Measurements from ENCODE around the gene COL6A5. TPM values are rescaled to one million over a fixed set of nuclear protein-coding genes. Genes with fewer than 3 reads are reported as not detected.

Gene COL6A5
- total and polyA plus RNA-seq, 10 donors: 0.07 to 0.15 TPM; not detected in 8

- TF ChIP-seq POLR2AphosphoS5 (IDR thresholded peaks at IDR 0.05) (no peak), POLR2A (IDR thresholded peaks at IDR 0.05) (no peak)
- TF ChIP-seq, protein P1, sequence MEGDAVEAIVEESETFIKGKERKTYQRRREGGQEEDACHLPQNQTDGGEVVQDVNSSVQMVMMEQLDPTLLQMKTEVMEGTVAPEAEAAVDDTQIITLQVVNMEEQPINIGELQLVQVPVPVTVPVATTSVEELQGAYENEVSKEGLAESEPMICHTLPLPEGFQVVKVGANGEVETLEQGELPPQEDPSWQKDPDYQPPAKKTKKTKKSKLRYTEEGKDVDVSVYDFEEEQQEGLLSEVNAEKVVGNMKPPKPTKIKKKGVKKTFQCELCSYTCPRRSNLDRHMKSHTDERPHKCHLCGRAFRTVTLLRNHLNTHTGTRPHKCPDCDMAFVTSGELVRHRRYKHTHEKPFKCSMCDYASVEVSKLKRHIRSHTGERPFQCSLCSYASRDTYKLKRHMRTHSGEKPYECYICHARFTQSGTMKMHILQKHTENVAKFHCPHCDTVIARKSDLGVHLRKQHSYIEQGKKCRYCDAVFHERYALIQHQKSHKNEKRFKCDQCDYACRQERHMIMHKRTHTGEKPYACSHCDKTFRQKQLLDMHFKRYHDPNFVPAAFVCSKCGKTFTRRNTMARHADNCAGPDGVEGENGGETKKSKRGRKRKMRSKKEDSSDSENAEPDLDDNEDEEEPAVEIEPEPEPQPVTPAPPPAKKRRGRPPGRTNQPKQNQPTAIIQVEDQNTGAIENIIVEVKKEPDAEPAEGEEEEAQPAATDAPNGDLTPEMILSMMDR (IDR thresholded peaks at IDR 0.05 in 8 of 11, conservative IDR thresholded peaks at IDR 0.05 in 3 of 11): no peak
- DNase-seq: no peak
- no peaks in the 10 kb centered on the region for H3K27me3 ChIP-seq (replicated peaks in 1 of 7)
- WGBS, 5 donors: 82 to 90% (median 87%) methylated on average over 6 of the region's 6 CpGs
- intact Hi-C loops (cut with DNase I; ENCODE audit: low total_unique reads): no loop called here
- H3K4me3 ChIP-seq: no peak overlapping the region
- no peaks in the 10 kb centered on the region for H3K9me3 ChIP-seq
- H3K27ac ChIP-seq: no peak overlapping the region
- H3K36me3 ChIP-seq: no peaks in the 10 kb centered on the region
- no peaks in the 10 kb centered on the region for H3K4me1 ChIP-seq
Measured at GRCh38 chr3:130379274-130379673, 33.8 kb downstream of the COL6A5 start.

DNA sequence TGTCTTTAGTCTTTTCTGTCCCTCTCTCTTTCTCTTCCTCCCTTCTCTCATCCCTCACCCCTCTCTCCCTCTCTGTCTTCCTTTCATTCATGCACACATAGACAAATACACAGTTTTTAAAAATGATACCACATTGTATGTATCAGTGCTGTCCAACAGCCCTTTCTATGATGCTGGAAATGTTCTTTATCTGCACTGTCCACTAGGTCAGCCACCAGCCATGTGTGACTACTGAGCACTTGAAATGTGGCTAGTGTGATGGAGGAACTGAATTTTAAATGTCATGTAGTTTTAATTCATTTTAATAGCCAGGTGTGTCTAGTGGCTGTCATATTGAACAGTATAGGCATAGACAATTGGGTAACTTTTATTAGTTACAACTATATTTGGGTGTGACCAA is 34.9 kb downstream of the COL6A5 start:
- H3K27me3 ChIP-seq (replicated peaks in 1 of 7): no peaks in the 10 kb centered on the region
- intact Hi-C loops (cut with DNase I; ENCODE audit: low total_unique reads): no loop called here
- DNase-seq: no peak
- no peaks in the 10 kb centered on the region for H3K4me1 ChIP-seq
- no peaks in the 10 kb centered on the region for H3K9me3 ChIP-seq
- no peak overlapping the region for H3K4me3 ChIP-seq
- no peak for TF ChIP-seq POLR2AphosphoS5 (IDR thresholded peaks at IDR 0.05)
- TF ChIP-seq POLR2A (IDR thresholded peaks at IDR 0.05): no peak
- TF ChIP-seq, protein P1 (IDR thresholded peaks at IDR 0.05 in 8 of 11, conservative IDR thresholded peaks at IDR 0.05 in 3 of 11): no peak
- no peak overlapping the region for H3K27ac ChIP-seq
- H3K36me3 ChIP-seq: no peaks in the 10 kb centered on the region

- no peak for DNase-seq
- Histone ChIP-seq H3K4me3 (no peak overlapping the region), H3K27ac (no peak overlapping the region), H3K4me1 (no peaks in the 10 kb centered on the region), H3K27me3 (replicated peaks in 1 of 7) (no peaks in the 10 kb centered on the region), H3K9me3 (no peaks in the 10 kb centered on the region), H3K36me3 (no peaks in the 10 kb centered on the region)
- TF ChIP-seq, protein P1 (IDR thresholded peaks at IDR 0.05 in 8 of 11, conservative IDR thresholded peaks at IDR 0.05 in 3 of 11): no peak
- TF ChIP-seq POLR2AphosphoS5 (IDR thresholded peaks at IDR 0.05) (no peak), POLR2A (IDR thresholded peaks at IDR 0.05) (no peak)
- 66 to 84% (median 75%) methylated on average over 3 of the region's 3 CpGs for WGBS, 5 donors
- intact Hi-C loops (cut with DNase I; ENCODE audit: low total_unique reads): no loop called here
Measured at GRCh38 chr3:130383424-130383823, 38.0 kb downstream of the COL6A5 start.

DNA sequence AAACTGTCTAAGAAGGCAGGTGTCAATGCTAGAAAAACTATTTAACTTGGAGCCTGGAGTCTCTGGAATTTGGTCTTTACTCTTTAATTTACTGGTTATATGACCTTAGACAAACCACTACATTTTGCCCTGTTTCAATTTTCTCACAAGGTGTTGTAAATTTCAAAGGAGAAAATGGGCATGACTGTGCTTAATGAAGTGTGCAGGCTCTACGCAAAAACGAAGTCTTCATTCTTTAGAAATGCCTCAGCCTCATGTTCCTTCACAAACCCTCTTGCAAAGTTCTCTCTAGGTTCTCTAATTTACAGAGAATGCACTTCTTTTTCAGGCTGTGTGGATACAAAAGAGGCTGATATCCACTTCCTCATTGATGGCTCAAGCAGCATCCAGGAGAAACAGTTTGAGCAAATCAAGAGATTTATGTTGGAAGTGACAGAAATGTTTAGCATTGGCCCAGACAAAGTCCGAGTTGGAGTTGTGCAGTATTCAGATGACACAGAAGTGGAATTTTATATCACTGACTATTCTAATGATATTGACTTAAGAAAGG is 39.1 kb downstream of the COL6A5 start:
- Histone ChIP-seq H3K9me3 (no peaks in the 10 kb centered on the region), H3K36me3 (no peaks in the 10 kb centered on the region), H3K27ac (no peak overlapping the region), H3K4me1 (no peaks in the 10 kb centered on the region), H3K4me3 (no peak overlapping the region), H3K27me3 (replicated peaks in 1 of 7) (no peaks in the 10 kb centered on the region)
- TF ChIP-seq POLR2AphosphoS5 (IDR thresholded peaks at IDR 0.05): no peak
- TF ChIP-seq POLR2A (IDR thresholded peaks at IDR 0.05): no peak
- TF ChIP-seq, protein P1 (IDR thresholded peaks at IDR 0.05 in 8 of 11, conservative IDR thresholded peaks at IDR 0.05 in 3 of 11): no peak
- intact Hi-C loops (cut with DNase I; ENCODE audit: low total_unique reads): no loop called here
- WGBS, 5 donors: 60 to 93% (median 82%) methylated on average over 3 of the region's 3 CpGs
- DNase-seq: no peak

Measured in spleen (tissue), 11 donors.